HG02840 (cell line): Measurements from ENCODE around the gene AP5Z1.

Experiments used
- ATAC-seq: cut with Tn5 transposase; IDR thresholded peaks from one replicate; pipeline ENCODE4 v1.9.1; 2021; ENCODE audit warnings: mild to moderate bottlenecking, moderate library complexity, moderate number of reproducible peaks; ENCODE audit not compliant: unreplicated experiment, low FRiP score

Gene AP5Z1, protein sequence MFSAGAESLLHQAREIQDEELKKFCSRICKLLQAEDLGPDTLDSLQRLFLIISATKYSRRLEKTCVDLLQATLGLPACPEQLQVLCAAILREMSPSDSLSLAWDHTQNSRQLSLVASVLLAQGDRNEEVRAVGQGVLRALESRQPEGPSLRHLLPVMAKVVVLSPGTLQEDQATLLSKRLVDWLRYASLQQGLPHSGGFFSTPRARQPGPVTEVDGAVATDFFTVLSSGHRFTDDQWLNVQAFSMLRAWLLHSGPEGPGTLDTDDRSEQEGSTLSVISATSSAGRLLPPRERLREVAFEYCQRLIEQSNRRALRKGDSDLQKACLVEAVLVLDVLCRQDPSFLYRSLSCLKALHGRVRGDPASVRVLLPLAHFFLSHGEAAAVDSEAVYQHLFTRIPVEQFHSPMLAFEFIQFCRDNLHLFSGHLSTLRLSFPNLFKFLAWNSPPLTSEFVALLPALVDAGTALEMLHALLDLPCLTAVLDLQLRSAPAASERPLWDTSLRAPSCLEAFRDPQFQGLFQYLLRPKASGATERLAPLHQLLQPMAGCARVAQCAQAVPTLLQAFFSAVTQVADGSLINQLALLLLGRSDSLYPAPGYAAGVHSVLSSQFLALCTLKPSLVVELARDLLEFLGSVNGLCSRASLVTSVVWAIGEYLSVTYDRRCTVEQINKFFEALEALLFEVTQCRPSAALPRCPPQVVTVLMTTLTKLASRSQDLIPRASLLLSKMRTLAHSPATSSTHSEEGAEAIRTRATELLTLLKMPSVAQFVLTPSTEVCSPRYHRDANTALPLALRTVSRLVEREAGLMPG

DNA sequence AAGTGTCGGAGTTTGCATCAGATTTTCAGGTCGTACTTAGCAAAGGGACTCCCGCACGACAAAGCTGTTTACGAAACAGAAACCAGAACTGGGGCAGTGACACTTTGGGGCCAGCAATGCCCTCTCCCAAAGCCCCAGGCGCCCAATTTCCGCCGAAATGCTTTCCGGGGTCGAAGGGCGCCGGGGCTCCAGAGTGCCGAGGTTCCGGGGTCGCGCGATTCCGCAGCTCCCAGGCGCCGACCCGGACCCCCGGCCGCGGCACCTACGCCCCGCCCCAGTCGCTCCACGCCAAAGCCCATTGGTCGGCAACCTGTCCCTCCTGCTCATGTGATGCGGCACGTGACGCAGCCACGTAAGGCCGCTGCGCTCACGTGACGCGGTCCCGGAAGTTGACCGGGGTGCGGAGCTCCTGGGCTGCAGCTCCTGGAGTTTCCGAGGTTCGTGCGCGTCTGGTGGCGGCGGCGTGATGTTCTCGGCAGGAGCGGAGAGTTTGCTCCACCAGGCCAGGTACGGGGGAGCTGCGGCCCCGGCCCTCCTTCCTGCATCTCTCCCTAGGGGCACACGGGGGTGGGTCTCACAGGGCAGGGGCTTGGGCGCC, at the start of gene AP5Z1:
AP5Z1 (plus strand) TSS at position 374 of the 598 bp plus-strand sequence; CDS start at position 467, 93 bp downstream.
- peak; percentile 90 for ATAC-seq

- ATAC-seq: no peak
Measured at GRCh38 chr7:4725850-4726450, 49.5 kb upstream of the AP5Z1 start.

DNA sequence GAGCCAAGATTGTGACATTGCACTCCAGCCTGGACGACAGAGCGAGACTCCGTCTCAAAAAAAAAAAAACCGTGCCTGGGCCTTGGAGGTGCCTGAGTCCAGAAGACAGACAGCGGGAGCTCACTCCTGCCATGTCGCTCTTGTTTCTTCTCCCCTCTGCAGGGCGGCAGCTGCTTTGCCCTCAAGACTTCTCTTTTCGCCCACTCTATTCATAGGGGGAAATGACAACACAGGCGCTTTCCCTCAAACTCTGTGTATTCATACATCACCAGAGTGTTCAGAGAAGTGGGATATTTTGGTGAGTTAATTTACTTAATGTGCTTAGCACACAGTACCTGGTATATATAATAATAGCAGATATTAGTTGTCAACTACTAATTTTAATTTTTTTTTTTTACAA, 48.9 kb upstream of the AP5Z1 start:
- no peak for ATAC-seq

DNA sequence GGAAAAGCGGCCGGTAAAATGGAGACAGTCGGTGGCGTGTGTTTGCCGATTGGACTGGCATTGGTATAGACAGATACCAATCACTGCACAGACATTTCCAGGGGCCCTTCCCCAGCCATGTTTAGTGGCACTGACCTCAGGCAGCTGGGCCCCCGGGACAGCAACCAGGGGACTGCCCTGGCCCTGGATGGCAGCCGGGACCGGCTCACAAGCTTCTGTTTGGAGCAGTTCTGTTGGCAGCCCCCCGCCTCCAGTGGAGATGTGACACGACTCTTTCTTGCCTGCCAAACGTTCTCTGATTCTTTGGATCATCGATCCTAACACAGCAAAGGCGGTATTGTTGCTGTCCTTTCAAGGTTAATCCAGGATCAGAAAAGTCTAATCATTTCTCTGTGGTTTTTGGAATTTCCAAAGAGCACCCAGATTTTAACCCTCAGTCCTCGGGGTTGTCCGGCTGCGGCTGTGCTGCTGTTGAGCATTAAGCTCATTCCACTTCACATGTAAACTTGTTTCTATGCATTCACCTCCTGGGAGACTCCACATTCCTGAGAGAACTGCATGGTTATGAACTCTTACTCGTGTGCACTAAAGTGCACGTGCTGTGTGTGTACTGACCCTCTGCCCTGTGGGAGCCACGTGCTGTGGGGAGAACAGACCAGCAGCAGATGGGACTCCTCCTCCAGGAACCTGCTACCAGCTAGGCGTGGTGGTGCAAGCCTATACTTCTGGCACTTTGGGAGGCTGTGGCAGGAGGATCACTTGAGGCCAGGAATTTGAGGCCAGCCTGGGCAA, 47.3 kb upstream of the AP5Z1 start:
- ATAC-seq: no peak

DNA sequence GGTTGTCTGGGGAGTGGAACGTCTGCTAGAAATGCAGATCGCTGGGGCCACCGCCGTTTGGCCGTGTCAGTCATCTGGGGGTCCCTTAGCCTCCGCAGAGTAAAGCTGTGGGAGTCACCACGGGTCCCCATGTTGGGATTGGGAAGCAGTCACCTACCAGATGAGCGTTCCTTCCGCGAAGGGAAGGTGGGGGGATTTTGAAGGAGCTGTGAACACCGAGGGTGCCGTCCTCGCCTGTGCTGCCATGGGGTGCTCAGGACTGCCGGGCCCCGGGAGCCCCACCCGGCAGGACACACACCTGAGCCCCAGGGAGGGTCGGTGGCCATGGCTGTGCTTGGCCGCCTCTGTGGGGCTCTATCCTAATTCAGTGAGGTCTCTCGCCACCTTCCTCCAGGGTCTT, 46.2 kb upstream of the AP5Z1 start:
- ATAC-seq: no peak

- ATAC-seq: no peak
Measured at GRCh38 chr7:4730276-4730675, 45.1 kb upstream of the AP5Z1 start.

DNA sequence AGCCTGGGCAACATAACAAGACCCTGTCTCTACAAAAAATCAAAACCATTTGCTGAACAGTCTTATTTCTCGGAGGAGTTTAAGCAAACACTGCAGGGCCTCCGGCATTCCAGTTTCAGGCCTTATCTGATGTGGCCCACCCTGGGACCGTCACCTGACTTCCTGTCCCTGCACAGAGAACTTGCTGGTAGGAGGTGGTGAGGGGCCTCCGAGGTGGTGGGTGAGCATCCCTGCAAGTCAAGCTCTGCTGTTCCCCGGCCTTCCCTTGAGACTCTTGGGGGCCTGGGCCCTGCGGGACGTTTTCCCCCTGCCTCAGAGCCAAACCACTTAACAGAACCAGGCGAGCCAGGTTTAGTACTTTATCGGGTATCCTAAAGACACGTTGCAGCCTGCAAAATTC, 44.5 kb upstream of the AP5Z1 start:
- ATAC-seq: no peak

DNA sequence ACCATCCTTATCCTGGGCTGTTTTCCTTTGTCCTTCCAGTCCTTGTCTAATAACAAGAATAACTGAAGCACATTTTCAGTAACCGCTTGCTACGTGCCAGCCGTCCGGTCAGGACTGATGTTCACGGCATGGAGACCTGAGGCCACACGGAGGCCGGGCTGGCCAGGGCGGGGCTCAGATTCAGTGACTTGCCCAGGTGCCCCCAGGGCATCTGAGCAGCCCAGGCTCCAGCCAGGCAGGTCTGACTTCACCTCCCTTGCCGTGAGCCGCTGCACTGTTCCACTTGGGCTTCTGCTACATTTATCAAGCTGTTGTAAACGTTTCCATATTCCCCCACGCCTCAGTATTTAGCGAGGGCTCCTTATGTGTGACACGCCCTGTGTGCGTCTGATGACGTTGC, 43.6 kb upstream of the AP5Z1 start:
- no peak for ATAC-seq

DNA sequence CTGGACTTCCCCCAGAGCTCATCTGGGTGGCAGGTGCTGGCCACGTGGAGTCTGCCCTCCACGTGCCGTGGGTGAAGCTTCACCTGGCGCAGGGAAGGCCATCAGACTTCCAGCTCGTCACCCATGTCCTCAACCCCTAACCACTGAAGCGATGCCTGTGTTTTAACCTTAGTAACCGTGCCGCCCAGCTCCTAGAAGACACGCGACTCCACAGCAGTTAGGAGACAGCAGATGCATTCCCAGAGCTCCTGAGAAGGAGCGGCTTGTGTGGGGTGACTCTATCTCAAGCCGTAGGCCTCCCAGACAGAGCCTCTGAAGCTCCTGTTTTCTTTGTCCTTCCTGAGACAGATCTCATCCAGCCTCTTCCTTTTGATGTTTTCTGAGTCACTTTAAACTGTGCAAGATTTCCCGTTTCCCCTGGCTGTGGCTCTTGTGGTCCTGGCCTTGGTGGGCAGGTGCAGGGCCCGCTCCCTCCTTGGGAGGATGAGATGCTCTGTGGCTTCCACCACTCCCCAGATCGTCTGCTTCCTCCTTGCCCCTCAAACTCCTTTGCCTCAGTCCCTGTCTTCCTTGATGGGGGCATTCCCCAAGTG, 41.4 kb upstream of the AP5Z1 start:
- no peak for ATAC-seq

DNA sequence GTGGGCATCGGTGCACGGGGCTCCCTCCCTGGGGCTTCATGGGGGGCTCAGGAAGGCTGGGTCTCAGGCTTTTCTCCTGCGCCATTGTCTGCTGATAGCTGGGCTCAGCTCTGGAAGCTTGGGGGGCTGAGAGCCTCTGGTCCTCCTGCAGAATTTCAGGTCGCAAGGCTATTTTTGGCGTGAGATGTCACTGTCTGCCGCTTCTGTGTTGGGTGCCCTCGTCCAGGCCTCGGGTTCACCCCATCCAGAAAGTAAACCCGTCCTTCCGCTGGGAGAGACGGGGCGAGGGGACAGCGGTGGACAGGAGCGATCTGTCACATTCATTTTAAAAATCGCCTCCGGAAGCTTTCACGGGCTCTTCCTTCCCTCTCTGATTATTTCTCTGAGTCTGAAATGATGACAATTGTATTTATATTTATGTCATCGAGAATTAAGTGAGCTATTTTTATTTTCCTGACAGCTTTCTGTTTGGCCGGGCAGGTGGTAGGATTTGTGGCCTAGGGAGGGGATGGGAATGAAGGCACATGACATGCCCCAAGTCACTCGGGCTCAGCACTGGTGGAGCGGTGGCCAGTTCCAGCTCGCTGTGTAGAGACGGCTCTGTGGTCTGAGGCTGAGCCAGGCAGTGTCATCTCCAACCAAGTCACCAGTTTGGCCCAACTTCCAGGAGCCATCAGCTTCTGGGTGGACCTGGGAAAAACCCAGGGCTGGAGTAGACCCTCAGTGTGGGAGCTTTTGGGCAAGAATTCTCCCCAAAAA, 40.7 kb upstream of the AP5Z1 start:
- ATAC-seq: no peak

- no peak for ATAC-seq
Measured at GRCh38 chr7:4737300-4737699, 38.1 kb upstream of the AP5Z1 start.

DNA sequence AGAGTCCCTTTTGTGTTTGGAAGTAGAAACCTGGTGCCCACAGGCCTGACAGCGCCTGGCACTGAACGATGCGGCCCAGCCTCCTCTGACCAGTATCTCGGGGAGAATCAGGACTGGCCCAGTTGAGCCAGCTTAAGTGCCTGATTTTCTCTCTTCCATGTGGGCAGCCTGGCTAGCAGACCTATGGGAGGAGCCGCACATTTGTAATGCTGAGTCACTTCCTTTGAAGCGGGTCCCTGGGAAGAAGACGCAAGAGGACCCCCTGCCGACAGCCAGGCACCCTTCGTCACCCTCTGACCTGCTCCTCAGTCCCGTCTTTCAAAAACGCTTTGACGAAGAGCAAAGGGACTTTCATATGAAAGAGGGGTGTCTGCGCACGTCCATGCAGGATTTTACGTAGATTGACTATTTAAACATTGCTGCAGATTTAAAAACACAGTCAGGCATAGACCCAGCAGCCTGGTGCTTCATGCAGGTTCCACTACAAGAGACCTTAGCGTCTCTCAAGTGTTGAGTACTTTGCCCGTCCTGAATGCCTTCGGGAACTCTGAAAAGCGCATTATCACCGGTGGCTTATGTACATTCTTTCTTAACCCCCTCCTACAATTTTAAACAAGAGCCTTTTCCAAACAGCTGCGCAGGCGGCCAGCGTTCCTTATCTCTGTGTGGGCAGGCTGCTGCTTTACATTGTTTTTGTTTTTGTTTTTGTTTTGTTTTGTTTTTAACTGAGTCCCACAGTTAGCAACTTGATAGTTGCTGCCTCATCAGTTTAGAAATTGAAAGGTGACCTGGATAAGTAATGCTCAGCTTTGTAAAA, 36.5 kb upstream of the AP5Z1 start:
- ATAC-seq: no peak

DNA sequence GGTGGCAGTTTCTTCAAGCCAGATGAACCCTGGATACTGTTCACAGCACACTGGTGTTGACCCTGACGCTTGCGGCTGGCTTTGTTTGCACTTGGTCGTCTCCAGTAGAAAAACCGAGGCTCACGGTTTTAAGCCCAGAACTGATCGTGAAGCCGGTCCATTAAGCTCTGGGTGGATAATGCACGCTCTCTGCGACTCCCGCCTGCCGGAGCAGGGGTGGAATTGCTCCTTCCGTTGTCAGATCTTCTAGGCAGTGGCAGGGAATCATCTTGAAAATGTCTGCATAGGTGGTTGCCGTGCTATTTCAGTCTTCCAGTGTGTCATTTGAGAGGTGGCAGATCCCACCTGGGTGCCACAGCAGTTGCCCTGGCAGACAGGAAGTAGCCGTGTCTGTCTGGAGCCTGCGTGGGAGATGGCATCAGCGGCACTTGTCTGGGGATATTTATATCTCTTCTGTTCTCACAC, 35.9 kb upstream of the AP5Z1 start:
- ATAC-seq: no peak

DNA sequence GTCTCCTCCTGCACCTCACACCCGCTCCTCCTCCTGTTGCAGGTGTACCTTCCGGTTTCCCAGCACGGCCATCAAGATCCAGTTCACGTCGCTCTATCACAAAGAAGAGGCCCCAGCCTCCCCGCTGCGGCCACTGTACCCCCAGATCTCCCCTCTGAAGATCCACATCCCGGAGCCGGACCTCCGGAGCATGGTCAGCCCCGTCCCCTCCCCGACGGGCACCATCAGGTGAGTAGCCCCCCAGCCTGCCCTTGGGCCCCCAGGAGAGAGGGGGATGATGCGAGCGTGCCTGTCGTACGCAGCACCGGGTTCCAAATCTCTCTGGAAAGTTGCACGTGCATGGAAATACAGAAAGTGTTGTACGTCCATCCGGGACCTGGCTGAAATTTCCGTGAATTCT, 34.6 kb upstream of the AP5Z1 start:
- ATAC-seq: no peak

DNA sequence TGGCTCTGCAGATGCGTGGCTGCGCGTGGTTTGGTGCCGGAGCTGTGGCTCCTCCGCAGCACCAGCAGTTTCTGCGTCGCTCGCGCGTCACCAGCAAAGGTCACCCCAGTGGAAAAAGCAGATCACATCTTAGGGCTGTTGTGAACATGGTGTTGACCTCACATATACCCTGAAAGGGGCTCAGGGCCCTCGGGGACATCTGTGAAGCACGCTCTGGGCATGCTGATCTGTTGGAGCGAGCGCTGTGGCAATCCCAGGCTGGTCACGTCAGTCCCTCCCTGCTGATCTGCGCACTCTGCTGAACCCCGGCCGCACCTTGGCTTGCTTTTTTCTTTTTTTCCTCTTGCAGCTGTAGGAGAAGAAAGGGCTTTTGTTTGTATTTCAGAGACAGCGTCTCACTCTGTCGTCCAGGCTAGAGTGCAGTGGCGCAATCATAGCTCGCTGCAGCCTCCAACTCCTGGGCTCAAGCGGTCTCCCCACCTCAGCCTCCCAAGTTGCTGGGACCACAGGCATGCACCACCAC, 33.3 kb upstream of the AP5Z1 start:
- ATAC-seq: no peak

DNA sequence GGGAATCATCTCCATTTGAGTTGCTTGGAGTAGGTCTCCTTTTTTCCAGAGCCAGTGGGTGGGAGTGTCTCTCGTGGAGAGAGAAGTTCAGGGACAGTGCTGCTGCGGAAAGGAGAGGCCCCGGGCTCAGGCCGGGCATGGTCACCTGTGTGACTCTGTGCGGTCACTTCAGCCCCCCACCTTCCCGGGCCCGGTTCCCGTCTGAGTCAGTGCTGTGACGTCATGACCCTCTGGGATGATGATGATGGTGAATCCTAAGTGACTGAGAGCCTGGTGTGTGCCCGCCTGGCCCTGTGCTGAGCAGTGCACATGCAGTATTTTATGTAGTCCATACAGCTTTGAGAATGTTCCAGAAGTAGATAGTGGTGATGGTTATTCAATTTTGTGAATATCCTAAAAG, 32.6 kb upstream of the AP5Z1 start:
- ATAC-seq: no peak

DNA sequence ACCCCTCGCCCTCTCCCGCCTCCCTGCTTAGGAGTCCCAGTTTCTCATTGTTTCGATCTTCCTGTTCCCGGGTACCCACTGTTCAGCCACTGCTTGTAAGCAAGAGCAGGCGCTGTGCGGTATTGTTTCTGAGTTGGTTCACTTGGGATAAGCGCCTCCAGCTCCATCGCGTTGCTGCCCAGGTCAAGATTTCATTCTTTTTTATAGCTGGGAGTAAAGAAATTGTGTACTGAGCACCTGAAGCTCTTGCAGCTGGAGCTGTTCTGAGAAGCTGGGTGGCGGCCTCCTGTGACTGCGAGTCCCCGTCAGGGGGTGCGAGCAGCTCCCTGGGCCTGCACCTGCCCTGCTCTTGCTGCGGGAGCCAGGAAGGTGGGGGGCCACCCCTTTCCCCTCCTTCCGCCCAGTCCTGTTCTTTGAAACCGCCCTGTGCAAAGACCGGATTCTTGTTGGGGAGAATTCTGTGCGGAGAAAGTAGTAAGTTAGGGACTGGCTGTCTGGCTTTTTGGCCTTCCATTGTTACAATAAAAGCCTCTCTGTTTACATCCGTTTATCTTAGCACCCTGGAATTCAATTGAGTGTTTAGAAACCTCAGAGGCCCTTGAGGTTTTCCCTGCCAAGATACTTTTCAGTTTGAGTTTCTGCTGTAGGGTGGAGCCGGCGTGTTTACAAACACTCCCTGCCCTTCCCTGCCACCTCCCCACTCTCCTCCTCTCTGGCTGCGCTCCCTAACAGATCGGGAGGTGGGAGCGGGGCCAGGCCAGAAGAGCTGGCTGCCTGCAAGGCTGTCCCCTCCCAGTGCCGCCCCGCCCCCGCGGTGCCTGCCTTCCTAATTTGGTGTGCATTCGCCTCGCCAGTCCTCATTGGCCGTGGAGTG, 30.8 kb upstream of the AP5Z1 start:
- ATAC-seq: no peak
